Calu3 (cell line): ENCODE results near the gene PARN. TPM values are rescaled to one million over a fixed set of nuclear protein-coding genes. Genes with fewer than 3 reads are reported as not detected.
A peak's percentile ranks its signal among the peaks of the same experiment; 100 is the strongest.

ENCODE experiments used
- BruUV-seq: library from RNA; stranded (reverse); fragments of 400-500 nt; replicated peaks from 2 replicates; lab custom pipeline; 2021; lab: Mats Ljungman, UMichigan
- CTCF ChIA-PET: fragments of 300-600 bp; sonication (Branson Sonifier 250); formaldehyde crosslinking; loops from one replicate; lab custom pipeline; 2022; ENCODE audit warnings: antibody characterized with exemption; lab: Charles Lee
- DNase-seq: peaks from one replicate; pipeline ENCODE4 v3.0.0; 2022
- H3K27ac Mint-ChIP-seq: one replicate; pipeline ENCODE4 v1.8.0; 2022; ENCODE audit warnings: mixed read lengths; ENCODE audit not compliant: unreplicated experiment
- H3K27me3 Mint-ChIP-seq: one replicate; pipeline ENCODE4 v1.8.0; 2022; ENCODE audit warnings: mixed read lengths; ENCODE audit not compliant: unreplicated experiment
- H3K36me3 Mint-ChIP-seq: one replicate; pipeline ENCODE4 v1.8.0; 2022; ENCODE audit warnings: mild to moderate bottlenecking, moderate library complexity, mixed read lengths; ENCODE audit not compliant: insufficient read depth, unreplicated experiment
- H3K4me1 Mint-ChIP-seq: one replicate; pipeline ENCODE4 v1.8.0; 2022; ENCODE audit warnings: mild to moderate bottlenecking, low read depth, mixed read lengths; ENCODE audit not compliant: unreplicated experiment
- H3K4me3 Mint-ChIP-seq: one replicate; pipeline ENCODE4 v1.8.0; 2022; ENCODE audit warnings: mild to moderate bottlenecking, low read depth, moderate library complexity, mixed read lengths; ENCODE audit not compliant: unreplicated experiment
- H3K9me3 Mint-ChIP-seq: one replicate; pipeline ENCODE4 v1.8.0; 2022; ENCODE audit warnings: low read depth, mixed read lengths; ENCODE audit not compliant: unreplicated experiment
- CTCF ChIP-seq: fragments of 200-600 bp; IDR thresholded peaks from one replicate; pipeline ENCODE4 v1.8.0; 2022; ENCODE audit warnings: antibody characterized with exemption; ENCODE audit not compliant: unreplicated experiment
- intact Hi-C: fragments of 100-400 bp; cut with micrococcal nuclease; formaldehyde crosslinking; loops from one replicate; pipeline ENCODE4 v1.10.0; 2022; ENCODE audit not compliant: unreplicated experiment
- total RNA-seq: library from RNA; stranded (reverse); gene quantifications from 2 replicates; pipeline ENCODE4 v1.2.3, GENCODE V29; 2022

PARN gene
- total RNA-seq, 1 experiment from 2014 or later = 59.1 TPM

- BruUV-seq = no TSS peak
- peak overlapping the region; percentile 5 for H3K4me3 Mint-ChIP-seq
- CTCF ChIA-PET = no interaction called here
Observed at GRCh38 chr16:14448879-14449278, 181.2 kb downstream of the PARN start.

DNA sequence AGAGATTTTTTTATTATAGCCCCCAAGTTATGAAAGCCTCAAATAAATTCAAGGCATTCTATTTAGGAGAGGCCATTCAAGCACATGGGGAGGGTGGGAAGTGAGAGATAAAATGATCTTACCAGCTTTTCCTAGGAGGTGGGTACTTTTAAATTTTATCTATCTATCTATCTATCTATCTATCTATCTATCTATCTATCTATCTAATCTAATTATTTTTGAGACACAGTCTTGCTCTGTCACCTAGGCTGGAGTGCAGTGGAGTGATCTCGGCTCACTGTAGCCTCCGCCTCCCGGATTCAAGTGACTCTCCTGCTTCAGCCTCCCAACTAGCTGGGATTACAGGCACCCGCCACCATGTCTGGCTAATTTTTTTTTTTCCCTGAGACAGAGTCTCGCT lies 182.3 kb downstream of the PARN start:
- peaks cover 33% of the 10 kb centered on the region for H3K4me1 Mint-ChIP-seq
- no peak overlapping the region for H3K4me3 Mint-ChIP-seq
- no peak for TF ChIP-seq CTCF
- H3K36me3 Mint-ChIP-seq = no peaks in the 10 kb centered on the region
- no peaks in the 10 kb centered on the region for H3K27me3 Mint-ChIP-seq
- no peak overlapping the region for H3K27ac Mint-ChIP-seq
- CTCF ChIA-PET = interaction anchor here (0.6 kb wide), 1 partner anchor 1352 kb away, joined by 3 read pairs; no protein-coding TSS in a partner anchor
- intact Hi-C loops = loop anchor here (5.0 kb wide), 1 partner anchor 40 kb away; no protein-coding TSS in a partner anchor
- DNase-seq = no peak
- BruUV-seq = no TSS peak
- no peaks in the 10 kb centered on the region for H3K9me3 Mint-ChIP-seq

More at GRCh38 chr16:14448879-14449278, 181.2 kb downstream of the PARN start:
- H3K4me1 Mint-ChIP-seq = peaks cover 33% of the 10 kb centered on the region
- H3K36me3 Mint-ChIP-seq = no peaks in the 10 kb centered on the region
- peak overlapping the region; percentile 15 for H3K27ac Mint-ChIP-seq
- no peak for DNase-seq
- H3K27me3 Mint-ChIP-seq = no peaks in the 10 kb centered on the region
- no peaks in the 10 kb centered on the region for H3K9me3 Mint-ChIP-seq
- TF ChIP-seq CTCF = no peak
- intact Hi-C loops = loop anchor here (5.0 kb wide), 1 partner anchor 38 kb away; no protein-coding TSS in a partner anchor

GRCh38 chr16:14446796-14447195 lies 183.3 kb downstream of the PARN start:
- DNase-seq = no peak
- CTCF ChIA-PET = no interaction called here
- H3K4me3 Mint-ChIP-seq = no peak overlapping the region
- peaks cover 33% of the 10 kb centered on the region for H3K4me1 Mint-ChIP-seq
- no peaks in the 10 kb centered on the region for H3K27me3 Mint-ChIP-seq
- no peak for TF ChIP-seq CTCF
- no TSS peak for BruUV-seq
- no peak overlapping the region for H3K27ac Mint-ChIP-seq
- intact Hi-C loops = loop anchor here (5.0 kb wide), 1 partner anchor 41 kb away; no protein-coding TSS in a partner anchor
- no peaks in the 10 kb centered on the region for H3K9me3 Mint-ChIP-seq
- no peaks in the 10 kb centered on the region for H3K36me3 Mint-ChIP-seq

DNA sequence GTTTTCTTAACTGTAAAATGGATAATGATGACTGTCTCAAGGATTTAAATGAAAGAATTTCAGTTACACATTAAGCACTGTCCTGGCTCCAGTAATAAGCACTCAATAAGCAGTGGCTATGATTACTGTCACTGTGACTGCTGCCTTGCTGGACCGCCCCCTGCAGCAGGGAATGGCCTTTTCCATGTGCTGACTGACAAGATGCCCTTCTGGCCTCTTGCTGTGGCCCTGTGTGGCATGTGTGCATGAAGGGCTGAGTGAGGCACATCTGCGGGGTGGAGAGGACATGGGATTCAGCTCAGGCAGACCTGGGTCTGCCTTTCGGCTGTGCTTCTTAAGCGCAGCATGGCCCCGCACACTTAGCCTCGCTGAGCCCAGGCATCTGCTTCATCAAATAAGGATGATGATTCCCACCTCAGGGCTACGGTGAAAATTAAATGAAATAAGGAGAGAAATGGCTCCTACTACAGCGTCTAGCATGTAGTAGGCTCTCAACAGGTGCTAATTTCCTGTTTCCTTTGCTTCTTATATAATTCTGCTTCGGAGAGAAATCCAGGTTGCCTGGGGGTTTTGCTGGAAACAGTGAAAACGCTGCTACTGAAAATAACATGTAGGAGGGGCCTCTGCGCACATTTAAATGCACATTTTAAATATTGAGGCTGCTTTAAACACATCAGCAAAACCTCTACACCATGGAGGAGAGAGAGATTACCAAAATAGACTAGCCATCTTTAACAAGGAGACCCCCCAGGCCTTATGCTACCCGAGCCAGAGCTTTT lies 183.9 kb downstream of the PARN start:
- TF ChIP-seq CTCF = no peak
- Mint-ChIP-seq H3K4me3 (no peak overlapping the region), H3K27ac (no peak overlapping the region), H3K36me3 (no peaks in the 10 kb centered on the region), H3K4me1 (peaks cover 29% of the 10 kb centered on the region), H3K9me3 (no peaks in the 10 kb centered on the region), H3K27me3 (no peaks in the 10 kb centered on the region)
- intact Hi-C loops = loop anchor here (5.0 kb wide), 1 partner anchor 41 kb away; no protein-coding TSS in a partner anchor
- no TSS peak for BruUV-seq
- CTCF ChIA-PET = no interaction called here
- no peak for DNase-seq
